CD8-positive, alpha-beta memory T cell (primary cell): ENCODE measurements around the gene TMEM220. TPM values are rescaled to one million over a fixed set of nuclear protein-coding genes. Genes with fewer than 3 reads are reported as not detected.

Source experiments
- CTCF ChIA-PET: fragments of 350-600 bp; sonication (Branson Sonifier 250); formaldehyde crosslinking; loops from one replicate; lab custom pipeline; 2021; ENCODE audit warnings: antibody characterized with exemption; lab: Charles Lee
- POLR2A ChIA-PET: fragments of 350-600 bp; sonication (Branson Sonifier 250); formaldehyde crosslinking; loops from one replicate; lab custom pipeline; 2021; ENCODE audit warnings: antibody characterized with exemption; lab: Charles Lee
- DNase-seq, 5 donors: peaks; one replicate each; pipeline versions ENCODE4 v3.0.0 to v3.0.0-alpha.2; 2020 to 2022; ENCODE audit warnings: mixed read lengths in 1 of 5
- H3K27ac ChIP-seq: one replicate; pipeline ENCODE4 v1.7.0; 2013; ENCODE audit warnings: low read depth, mild to moderate bottlenecking, low read length, moderate library complexity
- H3K27me3 ChIP-seq: 2 replicates; pipeline ENCODE4 v1.7.0; 2013; ENCODE audit warnings: low read length, mild to moderate bottlenecking; ENCODE audit not compliant: insufficient read depth, poor library complexity, severe bottlenecking
- H3K36me3 ChIP-seq: 2 replicates; pipeline ENCODE4 v1.7.0; 2013; ENCODE audit warnings: mild to moderate bottlenecking, low read length, moderate library complexity; ENCODE audit not compliant: insufficient read depth
- H3K4me1 ChIP-seq: 2 replicates; pipeline ENCODE4 v1.7.0; 2013; ENCODE audit warnings: mild to moderate bottlenecking, low read length, moderate library complexity; ENCODE audit not compliant: insufficient read depth
- H3K4me3 ChIP-seq: 2 replicates; pipeline ENCODE4 v1.7.0; 2013; ENCODE audit warnings: mild to moderate bottlenecking, low read length
- H3K9me3 ChIP-seq: 2 replicates; pipeline ENCODE4 v1.7.0; 2013; ENCODE audit warnings: mild to moderate bottlenecking, low read length
- H3K27ac Mint-ChIP-seq, 8 donors: one replicate each; pipeline ENCODE4 v1.8.0; 2020 to 2021; ENCODE audit warnings: mixed read lengths in 8 of 8, mild to moderate bottlenecking in 6 of 8, inconsistent platforms in 3 of 8, moderate library complexity in 3 of 8
- H3K27me3 Mint-ChIP-seq, 2 donors: one replicate each; pipeline ENCODE4 v1.8.0; 2020 to 2021; ENCODE audit warnings: mixed read lengths in 2 of 2, mild to moderate bottlenecking in 1 of 2, moderate library complexity in 1 of 2
- H3K36me3 Mint-ChIP-seq, 3 donors: one replicate each; pipeline ENCODE4 v1.8.0; 2020 to 2021; ENCODE audit warnings: mixed read lengths in 3 of 3, inconsistent platforms in 1 of 3, mild to moderate bottlenecking in 1 of 3
- H3K4me1 Mint-ChIP-seq, 3 donors: one replicate each; pipeline ENCODE4 v1.8.0; 2020 to 2021; ENCODE audit warnings: mixed read lengths in 3 of 3, inconsistent platforms in 1 of 3, mild to moderate bottlenecking in 1 of 3
- H3K4me3 Mint-ChIP-seq, 7 donors: one replicate each; pipeline ENCODE4 v1.8.0; 2020 to 2021; ENCODE audit warnings: mixed read lengths in 7 of 7, mild to moderate bottlenecking in 6 of 7, moderate library complexity in 4 of 7, inconsistent platforms in 2 of 7
- H3K9me3 Mint-ChIP-seq, 5 donors: one replicate each; pipeline ENCODE4 v1.8.0; 2020 to 2022; ENCODE audit warnings: mixed read lengths in 5 of 5, mild to moderate bottlenecking in 3 of 5, moderate library complexity in 2 of 5, inconsistent platforms in 1 of 5
- polyA plus RNA-seq: library from polyadenylated mRNA; unstranded; fragments of 300-500 nt; fragmentation: Illumina TruSeq; gene quantifications from one replicate; pipeline ENCODE4 v1.2.3, GENCODE V29; 2021
- total RNA-seq, 2 experiments: library from RNA; stranded (reverse); gene quantifications; one replicate each; pipeline ENCODE4 v1.2.3, GENCODE V29; 2021

Gene TMEM220
- total and polyA plus RNA-seq, 3 experiments from 2014 or later: 0.55 to 1.4 (median 1.1) TPM

- no peaks in the 10 kb centered on the region for H3K4me1 ChIP-seq
- H3K9me3 Mint-ChIP-seq: no peaks in the 10 kb centered on the region
- peaks cover 0 to 53% (median 11%) of the 10 kb centered on the region in 3 donors for H3K36me3 Mint-ChIP-seq
- ChIA-PET POLR2A (no interaction called here), CTCF (no interaction called here)
- no peaks in the 10 kb centered on the region for H3K27me3 ChIP-seq
- no peak overlapping the region for H3K27ac Mint-ChIP-seq
- no peaks in the 10 kb centered on the region for H3K9me3 ChIP-seq
- H3K4me3 ChIP-seq: no peak overlapping the region
- H3K4me1 Mint-ChIP-seq: no peaks in the 10 kb centered on the region
- DNase-seq: no peak
- no peaks in the 10 kb centered on the region for H3K27me3 Mint-ChIP-seq
- no peak overlapping the region for H3K27ac ChIP-seq
- H3K4me3 Mint-ChIP-seq: no peak overlapping the region
- peaks cover 6% of the 10 kb centered on the region for H3K36me3 ChIP-seq
These were observed 56.5 kb downstream of the TMEM220 start for GRCh38 chr17:10673312-10673711.

- no peak overlapping the region for H3K27ac Mint-ChIP-seq
- Histone ChIP-seq H3K27ac (no peak overlapping the region), H3K4me3 (no peak overlapping the region), H3K4me1 (no peaks in the 10 kb centered on the region), H3K36me3 (no peaks in the 10 kb centered on the region), H3K9me3 (no peaks in the 10 kb centered on the region), H3K27me3 (no peaks in the 10 kb centered on the region)
- POLR2A ChIA-PET: no interaction called here
- H3K27me3 Mint-ChIP-seq: no peaks in the 10 kb centered on the region
- H3K9me3 Mint-ChIP-seq: no peaks in the 10 kb centered on the region
- no peak for DNase-seq
- H3K4me1 Mint-ChIP-seq: no peaks in the 10 kb centered on the region
- H3K36me3 Mint-ChIP-seq: peaks cover 0 to 31% (median 5%) of the 10 kb centered on the region in 3 donors
- CTCF ChIA-PET: no interaction called here
- no peak overlapping the region for H3K4me3 Mint-ChIP-seq
These were observed 61.0 kb downstream of the TMEM220 start for GRCh38 chr17:10668775-10669174.

- H3K27me3 ChIP-seq: no peaks in the 10 kb centered on the region
- H3K36me3 Mint-ChIP-seq: peaks cover 0 to 23% (median 5%) of the 10 kb centered on the region in 3 donors
- H3K4me3 ChIP-seq: no peak overlapping the region
- POLR2A ChIA-PET: no interaction called here
- no peak overlapping the region for H3K4me3 Mint-ChIP-seq
- CTCF ChIA-PET: no interaction called here
- H3K27me3 Mint-ChIP-seq: no peaks in the 10 kb centered on the region
- DNase-seq: no peak
- H3K27ac Mint-ChIP-seq: no peak overlapping the region
- no peaks in the 10 kb centered on the region for H3K36me3 ChIP-seq
- no peaks in the 10 kb centered on the region for H3K9me3 ChIP-seq
- no peaks in the 10 kb centered on the region for H3K4me1 Mint-ChIP-seq
- no peaks in the 10 kb centered on the region for H3K9me3 Mint-ChIP-seq
- H3K4me1 ChIP-seq: no peaks in the 10 kb centered on the region
- H3K27ac ChIP-seq: no peak overlapping the region
These were observed 62.9 kb downstream of the TMEM220 start for GRCh38 chr17:10666906-10667305.

- Mint-ChIP-seq H3K9me3 (no peaks in the 10 kb centered on the region), H3K4me1 (no peaks in the 10 kb centered on the region), H3K36me3 (peaks cover 2 to 25% (median 10%) of the 10 kb centered on the region in 3 donors), H3K27ac (no peak overlapping the region), H3K27me3 (no peaks in the 10 kb centered on the region), H3K4me3 (no peak overlapping the region)
- DNase-seq: no peak
- Histone ChIP-seq H3K4me1 (no peaks in the 10 kb centered on the region), H3K36me3 (no peaks in the 10 kb centered on the region), H3K9me3 (no peaks in the 10 kb centered on the region), H3K27me3 (no peaks in the 10 kb centered on the region), H3K27ac (no peak overlapping the region), H3K4me3 (no peak overlapping the region)
- ChIA-PET CTCF (interaction anchor here (1.7 kb wide), 1 partner anchor 18 kb away, joined by 6 read pairs; no protein-coding TSS in a partner anchor), POLR2A (no interaction called here)
These were observed 65.3 kb downstream of the TMEM220 start for GRCh38 chr17:10664571-10664970.

Other genes starting within 250 kb of the TMEM220 start
- not detected for gene MYH1, start 211.5 kb downstream of the TMEM220 start, total RNA-seq
- gene MYH1, start 211.5 kb downstream of the TMEM220 start, polyA plus RNA-seq: not detected
- not detected for gene MYH2, start 180.4 kb downstream of the TMEM220 start, total RNA-seq
- gene MYH2, start 180.4 kb downstream of the TMEM220 start, polyA plus RNA-seq: not detected
- gene MYH3, start 72.7 kb downstream of the TMEM220 start, total RNA-seq: 1 to 10 TPM; 2.6 to 3.5 TPM
- gene MYH3, start 72.7 kb downstream of the TMEM220 start, polyA plus RNA-seq: not detected
- 10 to 100 TPM; 45.5 to 46.9 TPM for gene SCO1, start 32.5 kb downstream of the TMEM220 start, total RNA-seq
- 15.9 TPM for gene SCO1, start 32.5 kb downstream of the TMEM220 start, polyA plus RNA-seq
- gene ADPRM, start 32.4 kb downstream of the TMEM220 start, total RNA-seq: 1 to 10 TPM; 9.8 to 10.0 TPM
- 27.3 TPM for gene ADPRM, start 32.4 kb downstream of the TMEM220 start, polyA plus RNA-seq
- not detected for gene TMEM238L, start 74.1 kb upstream of the TMEM220 start, total RNA-seq
- not detected for gene TMEM238L, start 74.1 kb upstream of the TMEM220 start, polyA plus RNA-seq
- not detected for gene PIRT, start 108.1 kb upstream of the TMEM220 start, total RNA-seq
- not detected for gene PIRT, start 108.1 kb upstream of the TMEM220 start, polyA plus RNA-seq